GM12878 (cell line): ENCODE data around the gene C1orf185. TPM values are rescaled to one million over a fixed set of nuclear protein-coding genes. Genes with fewer than 3 reads are reported as not detected.
A peak's percentile ranks its signal among the peaks of the same experiment; 100 is the strongest.

Source experiments
- ATAC-seq: fragments of 200-7000 bp; cut with Tn5 transposase; 3 replicates; pipeline ENCODE4 v1.9.1; 2020; ENCODE audit warnings: mild to moderate bottlenecking, moderate library complexity
- BruUV-seq: library from RNA; stranded (reverse); fragments of 400-500 nt; replicated peaks from 2 replicates; lab custom pipeline; 2021; lab: Mats Ljungman, UMichigan
- CTCF ChIA-PET: fragments of 300-600 bp; sonication (Branson Sonifier 250); formaldehyde crosslinking; extraction: SDS; loops from one replicate; lab custom pipeline; 2021; ENCODE audit warnings: inconsistent platforms; lab: Yijun Ruan, JAX
- POLR2A ChIA-PET: fragments of 350-600 bp; formaldehyde crosslinking; extraction: SDS; loops from one replicate; lab custom pipeline; 2021; ENCODE audit warnings: inconsistent platforms; lab: Charles Lee
- RAD21 ChIA-PET: fragments of 300-600 bp; sonication (Branson Sonifier 250); formaldehyde crosslinking; loops from one replicate; lab custom pipeline; 2023; ENCODE audit warnings: antibody characterized with exemption; ENCODE audit not compliant: unreplicated experiment; lab: Charles Lee
- SMC1A ChIA-PET: fragments of 300-600 bp; sonication (Branson Sonifier 250); formaldehyde crosslinking; loops from one replicate; lab custom pipeline; 2023; ENCODE audit not compliant: unreplicated experiment, uncharacterized antibody; lab: Charles Lee
- DNase-seq: peaks from one replicate; pipeline ENCODE4 v3.0.0-alpha.2; 2011; ENCODE audit warnings: low read depth, low spot score
- FAIRE-seq: peaks from 3 replicates; lab custom pipeline; 2011; peaks lifted over from hg19 to GRCh38; lab: Jason Lieb, UNC
- H2AFZ ChIP-seq: 2 replicates; pipeline ENCODE4 v1.6.0; 2011; ENCODE audit warnings: low read depth, low read length, control low read depth; ENCODE audit not compliant: control insufficient read depth
- H3K27ac ChIP-seq: 2 replicates; pipeline ENCODE4 v1.5.1; 2011; ENCODE audit warnings: control low read depth; ENCODE audit not compliant: control insufficient read depth, insufficient read depth
- H3K27me3 ChIP-seq, 2 experiments: replicated peaks in 1 of 2; 2 replicates each; pipeline versions ENCODE4 v1.6.0 to v1.6.1; 2011; ENCODE audit warnings: low read length in 1 of 2; ENCODE audit not compliant: control insufficient read depth in 2 of 2, insufficient read depth in 2 of 2
- H3K36me3 ChIP-seq, 2 experiments: 2 replicates each; pipeline ENCODE4 v1.5.1; 2011; ENCODE audit warnings: low read length in 1 of 2; ENCODE audit not compliant: control insufficient read depth in 2 of 2, insufficient read depth in 2 of 2
- H3K4me1 ChIP-seq: 2 replicates; pipeline ENCODE4 v1.6.1; 2011; ENCODE audit warnings: mild to moderate bottlenecking, low read length, moderate library complexity, mixed read lengths; ENCODE audit not compliant: control insufficient read depth, insufficient read depth
- H3K4me2 ChIP-seq: 2 replicates; pipeline ENCODE4 v1.6.0; 2011; ENCODE audit warnings: control low read depth; ENCODE audit not compliant: control insufficient read depth, insufficient read depth
- H3K4me3 ChIP-seq: fragments of 200-600 bp; sonication (generic); 2 replicates; pipeline ENCODE4 v1.5.1; 2016
- H3K79me2 ChIP-seq: 2 replicates; pipeline ENCODE4 v1.6.0; 2011; ENCODE audit warnings: low read length; ENCODE audit not compliant: control insufficient read depth, insufficient read depth
- H3K9ac ChIP-seq: 2 replicates; pipeline ENCODE4 v1.8.0; 2011; ENCODE audit warnings: low read length, control low read depth, mixed read lengths; ENCODE audit not compliant: control insufficient read depth, insufficient read depth
- H3K9me3 ChIP-seq: replicated peaks from 3 replicates; pipeline ENCODE4 v1.5.1; 2011; ENCODE audit warnings: mild to moderate bottlenecking, low read length; ENCODE audit not compliant: control insufficient read depth, insufficient read depth
- H4K20me1 ChIP-seq: 2 replicates; pipeline ENCODE4 v1.6.0; 2011; ENCODE audit not compliant: control insufficient read depth, insufficient read depth
- ETV6 ChIP-seq, 2 experiments: fragments of 450-650 bp in 1 of 2; IDR thresholded peaks in 1 of 2; conservative IDR thresholded peaks in 1 of 2; 2 replicates each; pipeline ENCODE4 v1.6.1; 2014; ENCODE audit warnings: antibody characterized with exemption in 1 of 2, borderline replicate concordance in 1 of 2, low read depth in 1 of 2, mild to moderate bottlenecking in 1 of 2, moderate library complexity in 1 of 2
- RBBP5 ChIP-seq: fragments of 200-600 bp; sonication (generic); conservative IDR thresholded peaks from 2 replicates; pipeline ENCODE4 v1.6.1; 2016
- SIX5 ChIP-seq: IDR thresholded peaks from 2 replicates; pipeline ENCODE4 v1.6.1; 2011; ENCODE audit warnings: mild to moderate bottlenecking, low read depth, low read length, moderate library complexity; ENCODE audit not compliant: severe bottlenecking
- SUPT20H ChIP-seq: IDR thresholded peaks from 2 replicates; pipeline ENCODE4 v1.6.1; 2011; ENCODE audit warnings: low read depth, mild to moderate bottlenecking, low read length, moderate library complexity, borderline replicate concordance; ENCODE audit not compliant: control insufficient read depth
- TARDBP ChIP-seq: IDR thresholded peaks from 2 replicates; pipeline ENCODE4 v1.6.1; 2016; ENCODE audit warnings: borderline replicate concordance
- ZNF207 ChIP-seq: fragments of 450-650 bp; IDR thresholded peaks from 2 replicates; pipeline ENCODE4 v1.6.1; 2014; ENCODE audit warnings: antibody characterized with exemption, mild to moderate bottlenecking, borderline replicate concordance
- ZNF274 ChIP-seq: IDR thresholded peaks from one replicate; pipeline ENCODE4 v1.8.0; 2011; ENCODE audit not compliant: insufficient read length, insufficient read depth
- WGBS: methylation state at CpG from one replicate; pipeline ENCODE4 v1.1.6; 2016; ENCODE audit warnings: low lambda C conversion rate; ENCODE audit not compliant: insufficient replicate concordance, insufficient coverage; ENCODE audit errors: missing lambda C conversion rate; 5-methylcytosine and 5-hydroxymethylcytosine counted together
- in situ Hi-C: fragments of 300-500 bp; cut with MboI; formaldehyde crosslinking; loops from 9 replicates; pipeline ENCODE4 v1.14.3; 2018; ENCODE audit warnings: mixed read lengths
- intact Hi-C: fragments of 100-400 bp; cut with micrococcal nuclease; formaldehyde crosslinking; loops from one replicate; pipeline ENCODE4 v1.14.2; 2022; ENCODE audit not compliant: unreplicated experiment
- polyA plus RNA-seq, 11 experiments: library from polyadenylated mRNA; depleted of rRNA in 4 of 11; unstranded in 6 of 11; stranded (reverse) in 5 of 11; fragments of >200 nt; fragmentation: Nextera tagmentation in 4 of 11; fragmentation: Illumina TruSeq in 1 of 11; extraction: Ambion mirVana in 4 of 11; extraction: Trizol in 1 of 11; gene quantifications; 1 replicate in 1 of 11; 2 replicates in 10 of 11; pipeline versions ENCODE4 v1.2.1 to v1.2.3, GENCODE V29; 2011 to 2016; ENCODE audit warnings: inconsistent platforms in 2 of 11, missing spikeins in 2 of 11, low read depth in 1 of 11
- total RNA-seq, 4 experiments: library from RNA; depleted of rRNA in 3 of 4; stranded (reverse); fragments of >200 nt in 3 of 4; fragmentation: Illumina TruSeq in 1 of 4; extraction: Trizol in 1 of 4; gene quantifications; 2 replicates each; pipeline versions ENCODE4 v1.2.1 to v1.2.3, GENCODE V29; 2013 to 2021
- TF ChIP-seq, protein P1 (sequence below), 3 experiments: IDR thresholded peaks in 2 of 3; conservative IDR thresholded peaks in 1 of 3; 2 replicates each; pipeline ENCODE4 v1.5.1; 2011; ENCODE audit warnings: low read depth in 3 of 3, low read length in 3 of 3, mild to moderate bottlenecking in 3 of 3, control low read depth in 2 of 3, moderate library complexity in 2 of 3, inconsistent platforms in 1 of 3, mixed read lengths in 1 of 3; ENCODE audit not compliant: control insufficient read depth in 2 of 3, insufficient read depth in 1 of 3; ENCODE audit errors: extremely low read depth in 1 of 3
- TF ChIP-seq, protein P2 (sequence below): IDR thresholded peaks from 2 replicates; pipeline ENCODE4 v1.6.1; 2012; ENCODE audit warnings: low read depth, low read length, improper control_type of control experiment

C1orf185 gene
- total and polyA plus RNA-seq, 10 of the 15 experiments (the other 5 are each of a cell fraction or from before 2014, with no cell fraction given): 0.40 TPM; not detected in 9

DNA sequence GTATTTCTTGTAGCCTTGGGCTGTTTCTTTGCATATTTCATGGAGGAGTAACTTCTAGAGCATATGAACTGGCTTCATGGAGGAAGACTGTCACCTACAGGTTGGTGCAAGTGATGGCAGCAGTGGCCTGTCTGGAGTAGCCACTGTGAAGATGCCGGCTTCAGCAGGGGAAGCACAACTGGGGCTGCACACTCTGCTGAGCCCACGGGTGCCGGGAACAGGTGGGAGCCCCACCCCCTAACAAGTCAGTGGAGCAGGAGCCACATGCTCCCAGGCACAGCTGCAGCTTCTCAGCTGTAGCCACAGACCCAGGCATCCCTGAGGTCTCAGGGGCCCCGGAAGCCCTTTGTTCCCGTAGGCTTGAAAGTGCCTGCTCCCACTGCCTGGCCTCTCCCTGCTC, 43.2 kb upstream of the C1orf185 start (continued):
- TF ChIP-seq, protein P1, sequence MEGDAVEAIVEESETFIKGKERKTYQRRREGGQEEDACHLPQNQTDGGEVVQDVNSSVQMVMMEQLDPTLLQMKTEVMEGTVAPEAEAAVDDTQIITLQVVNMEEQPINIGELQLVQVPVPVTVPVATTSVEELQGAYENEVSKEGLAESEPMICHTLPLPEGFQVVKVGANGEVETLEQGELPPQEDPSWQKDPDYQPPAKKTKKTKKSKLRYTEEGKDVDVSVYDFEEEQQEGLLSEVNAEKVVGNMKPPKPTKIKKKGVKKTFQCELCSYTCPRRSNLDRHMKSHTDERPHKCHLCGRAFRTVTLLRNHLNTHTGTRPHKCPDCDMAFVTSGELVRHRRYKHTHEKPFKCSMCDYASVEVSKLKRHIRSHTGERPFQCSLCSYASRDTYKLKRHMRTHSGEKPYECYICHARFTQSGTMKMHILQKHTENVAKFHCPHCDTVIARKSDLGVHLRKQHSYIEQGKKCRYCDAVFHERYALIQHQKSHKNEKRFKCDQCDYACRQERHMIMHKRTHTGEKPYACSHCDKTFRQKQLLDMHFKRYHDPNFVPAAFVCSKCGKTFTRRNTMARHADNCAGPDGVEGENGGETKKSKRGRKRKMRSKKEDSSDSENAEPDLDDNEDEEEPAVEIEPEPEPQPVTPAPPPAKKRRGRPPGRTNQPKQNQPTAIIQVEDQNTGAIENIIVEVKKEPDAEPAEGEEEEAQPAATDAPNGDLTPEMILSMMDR (IDR thresholded peaks at IDR 0.05 in 2 of 3, conservative IDR thresholded peaks at IDR 0.05 in 1 of 3; ENCODE audit: control insufficient read depth in 2 of 3, extremely low read depth in 1 of 3, insufficient read depth in 1 of 3, low read depth in 3 of 3, low read length in 3 of 3): peak; percentile 47 to 68 (median 61)

DNA sequence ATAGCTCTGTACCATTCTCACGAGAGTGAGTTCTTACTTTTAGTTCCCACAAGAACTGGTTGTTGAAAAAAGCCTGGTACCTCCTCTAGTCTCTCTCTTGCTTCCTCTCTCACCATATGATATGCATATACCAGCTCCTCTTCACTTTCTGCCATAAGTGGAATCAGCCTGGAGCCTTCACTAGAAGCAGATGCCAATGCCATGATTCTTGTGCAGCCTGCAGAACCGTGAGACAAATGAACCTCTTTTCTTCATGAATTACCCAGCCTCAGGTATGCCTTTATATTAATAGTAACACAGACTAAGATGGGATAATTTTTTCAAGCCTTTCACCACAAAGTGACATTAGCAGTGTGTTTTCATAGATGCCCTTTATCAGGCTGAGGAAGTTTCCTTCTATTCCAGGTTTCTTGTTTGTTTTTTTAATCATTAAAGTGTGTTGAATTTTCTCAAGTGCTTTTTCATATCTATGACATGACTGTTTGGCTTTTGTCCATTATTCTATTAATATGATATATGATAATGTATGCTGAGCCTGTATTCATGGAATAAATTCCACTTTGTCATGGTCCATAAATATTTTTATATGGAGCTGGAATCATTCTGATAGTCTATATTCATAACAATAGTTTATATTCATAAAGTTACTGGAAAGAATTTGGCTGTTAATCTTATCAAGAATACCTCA, 40.7 kb upstream of the C1orf185 start:
- Histone ChIP-seq H3K36me3 (no peaks in the 10 kb centered on the region), H3K9ac (no peak overlapping the region), H3K79me2 (no peaks in the 10 kb centered on the region), H3K4me1 (no peaks in the 10 kb centered on the region), H3K4me3 (no peak overlapping the region), H2AFZ (no peak overlapping the region), H3K9me3 (no peaks in the 10 kb centered on the region; the same call in 2 of the 3 replicates), H3K27ac (no peak overlapping the region), H3K27me3 (no peaks in the 10 kb centered on the region), H3K4me2 (no peak overlapping the region), H4K20me1 (no peaks in the 10 kb centered on the region)
- TF ChIP-seq RBBP5: no peak
- TF ChIP-seq ETV6 (conservative IDR thresholded peaks at IDR 0.05 in 1 of 2, IDR thresholded peaks at IDR 0.05 in 1 of 2; ENCODE audit: borderline replicate concordance in 1 of 2, low read depth in 1 of 2): no peak
- no peak for TF ChIP-seq ZNF207
- TF ChIP-seq TARDBP: no peak
- TF ChIP-seq SUPT20H: no peak
- no peak for TF ChIP-seq SIX5
- TF ChIP-seq, protein P2, sequence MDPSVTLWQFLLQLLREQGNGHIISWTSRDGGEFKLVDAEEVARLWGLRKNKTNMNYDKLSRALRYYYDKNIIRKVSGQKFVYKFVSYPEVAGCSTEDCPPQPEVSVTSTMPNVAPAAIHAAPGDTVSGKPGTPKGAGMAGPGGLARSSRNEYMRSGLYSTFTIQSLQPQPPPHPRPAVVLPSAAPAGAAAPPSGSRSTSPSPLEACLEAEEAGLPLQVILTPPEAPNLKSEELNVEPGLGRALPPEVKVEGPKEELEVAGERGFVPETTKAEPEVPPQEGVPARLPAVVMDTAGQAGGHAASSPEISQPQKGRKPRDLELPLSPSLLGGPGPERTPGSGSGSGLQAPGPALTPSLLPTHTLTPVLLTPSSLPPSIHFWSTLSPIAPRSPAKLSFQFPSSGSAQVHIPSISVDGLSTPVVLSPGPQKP: no peak
- no peak for TF ChIP-seq ZNF274
- SMC1A ChIA-PET: no interaction called here
- FAIRE-seq (no peak), DNase-seq (no peak), ATAC-seq (no peak)
- in situ Hi-C loops (loop anchor here (25.0 kb wide), 1 partner anchor 699 kb away; no protein-coding TSS in a partner anchor), intact Hi-C loops (loop anchor here (10.0 kb wide), 1 partner anchor 287 kb away; no protein-coding TSS in a partner anchor)
- CTCF ChIA-PET: interaction anchor here (0.7 to 1.0 kb wide), 2 partner anchors 20 to 27 kb away, joined by 3 read pairs; no protein-coding TSS in a partner anchor
- 0% methylated on average over 2 of the region's 2 CpGs for WGBS
- POLR2A ChIA-PET: interaction anchor here (0.6 kb wide), 1 partner anchor 139 kb away, joined by 4 read pairs; no protein-coding TSS in a partner anchor
- RAD21 ChIA-PET: no interaction called here
- BruUV-seq: no TSS peak
